Gastrocnemius medialis (tissue), 4 donors: ENCODE results near the gene DOCK3.

ENCODE experiments used
- POLR2A ChIP-seq, 2 donors: fragments of 450-650 bp; IDR thresholded peaks; one replicate each; pipeline ENCODE4 v1.6.1; 2017; ENCODE audit warnings: antibody characterized with exemption in 2 of 2, mild to moderate bottlenecking in 2 of 2, moderate library complexity in 2 of 2
- TF ChIP-seq, protein P1 (sequence below), 5 experiments: fragments of 450-650 bp in 3 of 5; fragments of 200-600 bp in 2 of 5; sonication (generic) in 2 of 5; IDR thresholded peaks in 4 of 5; conservative IDR thresholded peaks in 1 of 5; 1 replicate in 4 of 5; 2 replicates in 1 of 5; pipeline ENCODE4 v1.5.1; 2016 to 2019; ENCODE audit warnings: antibody characterized with exemption in 5 of 5, mild to moderate bottlenecking in 3 of 5, moderate library complexity in 3 of 5

- TF ChIP-seq, protein P1, sequence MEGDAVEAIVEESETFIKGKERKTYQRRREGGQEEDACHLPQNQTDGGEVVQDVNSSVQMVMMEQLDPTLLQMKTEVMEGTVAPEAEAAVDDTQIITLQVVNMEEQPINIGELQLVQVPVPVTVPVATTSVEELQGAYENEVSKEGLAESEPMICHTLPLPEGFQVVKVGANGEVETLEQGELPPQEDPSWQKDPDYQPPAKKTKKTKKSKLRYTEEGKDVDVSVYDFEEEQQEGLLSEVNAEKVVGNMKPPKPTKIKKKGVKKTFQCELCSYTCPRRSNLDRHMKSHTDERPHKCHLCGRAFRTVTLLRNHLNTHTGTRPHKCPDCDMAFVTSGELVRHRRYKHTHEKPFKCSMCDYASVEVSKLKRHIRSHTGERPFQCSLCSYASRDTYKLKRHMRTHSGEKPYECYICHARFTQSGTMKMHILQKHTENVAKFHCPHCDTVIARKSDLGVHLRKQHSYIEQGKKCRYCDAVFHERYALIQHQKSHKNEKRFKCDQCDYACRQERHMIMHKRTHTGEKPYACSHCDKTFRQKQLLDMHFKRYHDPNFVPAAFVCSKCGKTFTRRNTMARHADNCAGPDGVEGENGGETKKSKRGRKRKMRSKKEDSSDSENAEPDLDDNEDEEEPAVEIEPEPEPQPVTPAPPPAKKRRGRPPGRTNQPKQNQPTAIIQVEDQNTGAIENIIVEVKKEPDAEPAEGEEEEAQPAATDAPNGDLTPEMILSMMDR (IDR thresholded peaks at IDR 0.05 in 4 of 5, conservative IDR thresholded peaks at IDR 0.05 in 1 of 5) = no peak
- TF ChIP-seq POLR2A (IDR thresholded peaks at IDR 0.05) = no peak
Measured at GRCh38 chr3:51145811-51146585, 471.3 kb downstream of the DOCK3 start.
